Esophagus muscularis mucosa (tissue), 4 donors: ENCODE measurements around the gene TMOD1. TPM values are rescaled to one million over a fixed set of nuclear protein-coding genes. Genes with fewer than 3 reads are reported as not detected.

Experiments
- DNase-seq: peaks from one replicate; pipeline ENCODE4 v3.0.0-alpha.2; 2017; ENCODE audit errors: extremely low spot score
- H3K27ac ChIP-seq, 4 donors: fragments of 200-600 bp; sonication (generic); replicated peaks in 1 of 4; 1 replicate in 3 of 4; 2 replicates in 1 of 4; pipeline ENCODE4 v1.5.1; 2016 to 2019; ENCODE audit warnings: mild to moderate bottlenecking in 1 of 4
- H3K27me3 ChIP-seq, 4 donors: fragments of 200-600 bp; sonication (generic); one replicate each; pipeline versions ENCODE4 v1.5.1 to v1.6.0; 2016 to 2019
- H3K36me3 ChIP-seq, 4 donors: fragments of 200-600 bp; sonication (generic); one replicate each; pipeline ENCODE4 v1.5.1; 2016 to 2019
- H3K4me1 ChIP-seq, 4 donors: fragments of 200-600 bp; sonication (generic); one replicate each; pipeline ENCODE4 v1.5.1; 2016 to 2019
- H3K4me3 ChIP-seq, 4 donors: fragments of 200-600 bp; sonication (generic); 1 replicate in 2 of 4; 2 replicates in 2 of 4; pipeline ENCODE4 v1.5.1; 2016 to 2019; ENCODE audit warnings: mild to moderate bottlenecking in 4 of 4, moderate library complexity in 1 of 4
- H3K9me3 ChIP-seq, 4 donors: fragments of 200-600 bp; sonication (generic); 1 replicate in 3 of 4; 2 replicates in 1 of 4; pipeline ENCODE4 v1.5.1; 2016 to 2019
- CTCF ChIP-seq, 3 experiments: fragments of 200-600 bp in 2 of 3; fragments of 450-650 bp in 1 of 3; sonication (generic) in 2 of 3; IDR thresholded peaks; one replicate each; pipeline ENCODE4 v1.5.1; 2017 to 2019; ENCODE audit warnings: antibody characterized with exemption in 3 of 3, mild to moderate bottlenecking in 2 of 3, moderate library complexity in 1 of 3
- EP300 ChIP-seq: sonication (generic); formaldehyde crosslinking; IDR thresholded peaks from one replicate; pipeline ENCODE4 v1.6.1; 2017; ENCODE audit warnings: antibody characterized with exemption
- POLR2A ChIP-seq: fragments of 450-650 bp; IDR thresholded peaks from one replicate; pipeline ENCODE4 v1.6.1; 2017; ENCODE audit warnings: antibody characterized with exemption, moderate library complexity, mild to moderate bottlenecking, low read depth
- POLR2AphosphoS5 ChIP-seq, 2 donors: sonication (generic); formaldehyde crosslinking; IDR thresholded peaks; one replicate each; pipeline ENCODE4 v1.6.1; 2017; ENCODE audit warnings: antibody characterized with exemption in 2 of 2
- WGBS: methylation state at CpG from one replicate; pipeline ENCODE4 v1.1.5; 2018; 5-methylcytosine and 5-hydroxymethylcytosine counted together
- intact Hi-C: fragments of 100-400 bp; cut with DNase I; formaldehyde crosslinking; loops from one replicate; pipeline ENCODE4 v1.15.1; 2023
- total RNA-seq, 4 donors: library from RNA; depleted of rRNA; stranded (reverse); fragments of >200 nt; gene quantifications; one replicate each; pipeline versions ENCODE4 v1.1.0 to v1.2.1, GENCODE V29; 2016

Gene TMOD1
- total RNA-seq, 4 donors from 2014 or later = 68.4 to 97.6 (median 71.6) TPM

DNA sequence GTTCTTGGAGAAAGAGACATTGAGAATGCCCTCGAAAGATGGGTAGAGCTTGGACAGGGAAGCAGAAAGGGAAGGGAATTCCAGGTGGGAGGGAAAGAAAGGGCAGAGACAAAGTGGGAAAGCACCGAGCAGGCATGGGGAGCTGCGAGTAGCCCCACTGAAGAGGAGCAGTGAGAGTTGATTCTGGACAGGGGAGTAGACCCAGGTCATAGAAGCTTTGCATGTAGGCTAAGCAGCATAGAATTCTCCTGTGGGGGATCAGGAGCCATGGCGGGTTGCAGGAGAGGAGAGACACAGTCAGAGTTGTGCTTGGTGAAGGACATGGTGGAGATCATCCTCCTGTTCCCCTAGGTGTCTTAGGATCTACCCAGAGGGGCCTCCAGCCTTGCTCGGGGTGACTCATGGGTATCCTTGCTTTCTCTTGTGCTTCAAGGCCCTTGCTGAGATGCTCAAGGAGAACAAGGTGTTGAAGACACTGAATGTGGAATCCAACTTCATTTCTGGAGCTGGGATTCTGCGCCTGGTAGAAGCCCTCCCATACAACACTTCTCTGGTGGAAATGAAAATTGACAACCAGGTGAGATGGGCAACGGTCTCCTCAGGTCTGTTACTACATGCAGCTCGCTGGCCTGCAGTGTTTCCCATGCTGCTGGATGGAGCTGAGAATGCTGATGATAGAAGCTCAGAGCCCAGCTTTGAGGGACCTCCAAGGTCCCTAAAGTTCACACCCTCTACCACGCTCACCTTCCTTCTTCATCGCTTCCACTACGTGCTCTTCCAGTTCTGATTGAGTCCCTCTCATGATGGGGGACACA is 67.2 kb downstream of the TMOD1 start:
- Histone ChIP-seq H3K9me3 (no peaks in the 10 kb centered on the region), H3K27ac (peak overlapping the region in 1 of 4 donors; percentile 42), H3K27me3 (no peaks in the 10 kb centered on the region), H3K36me3 (peaks cover 21 to 71% (median 57%) of the 10 kb centered on the region in 4 donors), H3K4me3 (no peak overlapping the region), H3K4me1 (peaks cover 30 to 53% (median 46%) of the 10 kb centered on the region in 4 donors)
- intact Hi-C loops = no loop called here
- 97% methylated on average over 11 of the region's 11 CpGs for WGBS
- no peak for DNase-seq
- no peak for TF ChIP-seq EP300
- TF ChIP-seq POLR2AphosphoS5 (IDR thresholded peaks at IDR 0.05) = no peak
- TF ChIP-seq POLR2A = no peak

- no peak for DNase-seq
- Histone ChIP-seq H3K4me1 (peaks cover 15 to 37% (median 28%) of the 10 kb centered on the region in 4 donors), H3K27me3 (no peaks in the 10 kb centered on the region), H3K27ac (peak overlapping the region; percentile 24 to 67 (median 44)), H3K4me3 (no peak overlapping the region), H3K36me3 (peaks cover 21 to 79% (median 61%) of the 10 kb centered on the region in 4 donors), H3K9me3 (no peaks in the 10 kb centered on the region)
- intact Hi-C loops = no loop called here
- TF ChIP-seq POLR2A (no peak), POLR2AphosphoS5 (IDR thresholded peaks at IDR 0.05) (peak in 1 of 2 donors; percentile 8)
- 68% methylated on average over 6 of the region's 6 CpGs for WGBS
Observed at GRCh38 chr9:97570899-97571298, 69.4 kb downstream of the TMOD1 start.

DNA sequence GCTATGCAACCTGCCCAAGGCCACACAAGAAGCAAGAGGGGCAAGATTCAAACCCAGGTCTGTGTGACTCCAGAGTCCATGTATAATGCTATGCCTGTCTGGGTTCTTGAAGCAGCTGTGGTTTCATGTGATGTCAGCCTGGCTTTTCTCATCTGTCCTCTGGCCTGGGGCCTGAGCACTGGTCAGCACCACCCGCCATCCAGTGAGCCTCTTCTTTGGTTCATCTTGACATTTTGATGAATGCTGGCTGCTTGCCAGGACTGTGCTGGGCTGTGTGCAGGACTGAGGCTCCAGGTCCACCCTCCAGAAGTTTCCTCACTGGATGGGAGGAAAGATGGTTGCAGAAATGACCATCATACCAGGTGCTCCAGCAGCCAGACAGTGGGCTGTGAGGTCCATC is 70.2 kb downstream of the TMOD1 start:
- H3K36me3 ChIP-seq = peaks cover 21 to 82% (median 58%) of the 10 kb centered on the region in 4 donors
- DNase-seq = no peak
- no CpG with 5 or more reads among the region's 1 CpG for WGBS
- intact Hi-C loops = no loop called here
- H3K4me3 ChIP-seq = no peak overlapping the region
- H3K4me1 ChIP-seq = peaks cover 15 to 37% (median 28%) of the 10 kb centered on the region in 4 donors
- H3K27ac ChIP-seq = peak overlapping the region; percentile 4 to 67 (median 44)
- no peaks in the 10 kb centered on the region for H3K9me3 ChIP-seq
- TF ChIP-seq CTCF (IDR thresholded peaks at IDR 0.05) (no peak), EP300 (no peak), POLR2A (no peak), POLR2AphosphoS5 (IDR thresholded peaks at IDR 0.05) (peak; percentile 33 to 42)
- H3K27me3 ChIP-seq = no peaks in the 10 kb centered on the region

DNA sequence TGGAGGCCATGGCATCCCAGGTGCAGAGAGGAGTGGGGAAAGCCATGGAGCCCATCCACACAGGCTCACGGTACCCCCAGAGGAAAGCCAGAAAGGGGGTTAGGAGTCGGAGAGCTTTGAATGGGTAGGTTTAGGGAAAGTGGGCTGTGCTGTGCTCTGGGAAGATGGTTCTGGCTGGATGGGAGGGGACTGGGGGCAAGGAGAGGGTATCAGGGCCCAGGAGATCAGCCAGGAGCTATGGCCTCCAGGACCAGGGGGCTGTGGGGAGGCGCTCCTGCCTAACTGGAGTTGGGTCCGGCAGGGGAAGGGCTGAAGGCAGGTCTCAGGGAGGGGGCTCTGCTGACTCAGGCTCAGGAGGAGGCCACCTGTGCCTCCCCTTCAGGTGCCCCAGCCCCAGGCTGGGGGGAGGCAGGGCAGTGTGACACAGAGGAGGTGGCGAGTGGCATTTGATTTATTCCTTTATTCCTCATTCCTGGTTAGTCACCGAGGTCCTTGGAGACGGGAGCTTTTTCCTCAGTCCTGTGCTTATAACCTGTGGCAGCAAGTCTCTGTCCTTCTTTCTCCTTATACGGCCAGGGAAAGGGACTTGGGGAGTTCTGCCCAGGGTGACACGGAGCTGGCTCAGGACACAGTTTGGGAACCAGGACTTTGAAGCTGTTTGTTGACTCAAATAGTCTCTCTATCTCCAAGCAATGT is 70.9 kb downstream of the TMOD1 start:
- no peak for DNase-seq
- no peaks in the 10 kb centered on the region for H3K27me3 ChIP-seq
- no peak for TF ChIP-seq POLR2AphosphoS5 (IDR thresholded peaks at IDR 0.05)
- TF ChIP-seq CTCF (IDR thresholded peaks at IDR 0.05) = no peak
- H3K27ac ChIP-seq = peak overlapping the region; percentile 4 to 67 (median 32)
- peaks cover 15 to 37% (median 28%) of the 10 kb centered on the region in 4 donors for H3K4me1 ChIP-seq
- 81% methylated on average over 7 of the region's 9 CpGs for WGBS
- intact Hi-C loops = no loop called here
- H3K9me3 ChIP-seq = no peaks in the 10 kb centered on the region
- H3K36me3 ChIP-seq = peaks cover 21 to 75% (median 54%) of the 10 kb centered on the region in 4 donors
- H3K4me3 ChIP-seq = no peak overlapping the region

- no peak for TF ChIP-seq POLR2AphosphoS5 (IDR thresholded peaks at IDR 0.05)
- no peak for TF ChIP-seq CTCF (IDR thresholded peaks at IDR 0.05)
- no peak for TF ChIP-seq POLR2A
- no peak for TF ChIP-seq EP300
- H3K27me3 ChIP-seq = no peaks in the 10 kb centered on the region
- 60% methylated on average over 2 of the region's 6 CpGs for WGBS
- peak overlapping the region; percentile 4 to 67 (median 32) for H3K27ac ChIP-seq
- peaks cover 15 to 37% (median 28%) of the 10 kb centered on the region in 4 donors for H3K4me1 ChIP-seq
- intact Hi-C loops = no loop called here
- H3K9me3 ChIP-seq = no peaks in the 10 kb centered on the region
- no peak overlapping the region for H3K4me3 ChIP-seq
- H3K36me3 ChIP-seq = peaks cover 21 to 70% (median 49%) of the 10 kb centered on the region in 4 donors
- DNase-seq = no peak
Observed at GRCh38 chr9:97572892-97573365, 71.5 kb downstream of the TMOD1 start.
